Activated T-cell treated with anti-CD3 and anti-CD28 coated beads for 4 hours (primary cell): ENCODE results near the gene CXCR1.
"Not testable (repeated sequence)": the region's sequence is repeated elsewhere in the genome, so short reads cannot be mapped to it uniquely, and the experiment has no call there.

Experiments
- DNase-seq: peaks from one replicate; pipeline ENCODE4 v3.0.0-alpha.2; 2020

CXCR1 gene

DNA sequence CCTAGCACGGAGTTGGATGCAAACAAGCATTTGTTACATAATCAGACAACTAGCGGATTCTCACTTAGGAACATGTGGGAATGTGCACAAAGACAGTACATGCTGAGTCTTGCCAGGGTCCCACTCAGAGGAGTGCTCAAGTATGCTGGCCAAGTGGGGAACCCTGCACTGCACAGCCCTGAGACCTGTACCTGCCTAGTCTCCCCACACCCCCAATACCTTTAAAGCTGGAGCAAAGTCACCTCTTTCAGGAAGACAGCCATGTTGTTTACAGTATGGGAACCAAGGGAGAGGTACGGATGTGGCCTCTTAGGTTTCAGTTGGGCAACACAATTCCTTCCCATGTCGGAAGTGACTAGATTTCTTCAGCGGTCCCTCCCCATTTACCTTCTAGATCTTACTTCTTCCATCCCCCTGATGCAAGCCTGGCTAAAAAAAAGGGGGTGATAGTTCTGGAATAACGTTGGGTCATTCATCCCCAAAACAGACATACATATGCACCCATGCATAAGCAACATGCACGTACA is 10.7 kb downstream of the CXCR1 start:
- DNase-seq: no peak

DNA sequence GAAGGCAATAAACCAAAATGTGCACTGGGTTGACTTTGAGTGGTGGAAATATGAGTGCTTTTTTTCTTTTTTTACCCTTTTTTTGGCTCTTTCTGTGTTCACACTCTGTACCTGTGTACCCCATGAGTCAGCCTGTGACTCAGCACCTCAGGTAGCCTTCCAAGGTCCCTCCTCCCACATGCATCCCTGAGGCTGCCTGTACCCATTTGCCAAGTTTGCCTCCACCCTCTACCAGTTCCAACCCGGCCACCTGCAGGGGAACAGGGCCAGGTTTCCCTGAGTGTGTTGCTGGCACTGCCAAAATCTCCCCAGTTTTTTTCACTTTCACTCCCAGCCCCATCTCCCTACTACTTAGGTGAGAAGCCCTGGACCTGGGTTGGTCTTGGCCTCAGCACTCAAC is 14.0 kb downstream of the CXCR1 start:
- DNase-seq: no peak

GRCh38 chr2:218152172-218152571 is 14.6 kb downstream of the CXCR1 start:
- DNase-seq: no peak

- no peak for DNase-seq
Observed at GRCh38 chr2:218149848-218150440, 16.8 kb downstream of the CXCR1 start.

DNA sequence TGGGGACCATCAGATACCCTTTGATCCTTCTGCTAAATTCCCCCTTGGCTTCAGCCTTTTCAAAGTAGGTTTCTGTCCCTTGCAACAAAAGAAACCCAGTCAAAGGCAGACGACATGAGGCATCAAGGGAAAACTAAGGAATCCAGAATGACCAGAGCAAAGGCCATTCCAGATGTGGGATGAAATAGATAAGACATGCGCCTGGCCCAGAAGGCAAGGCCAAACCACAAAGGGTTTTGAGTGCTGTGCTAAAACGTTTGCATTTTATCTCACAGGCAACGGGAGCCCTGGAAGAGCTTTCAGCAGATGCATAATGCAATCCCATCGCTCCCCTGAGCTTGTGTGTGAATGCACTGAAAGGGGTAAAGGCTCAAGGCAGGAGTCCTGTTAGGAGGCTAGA is 17.7 kb downstream of the CXCR1 start:
- DNase-seq: no peak

DNA sequence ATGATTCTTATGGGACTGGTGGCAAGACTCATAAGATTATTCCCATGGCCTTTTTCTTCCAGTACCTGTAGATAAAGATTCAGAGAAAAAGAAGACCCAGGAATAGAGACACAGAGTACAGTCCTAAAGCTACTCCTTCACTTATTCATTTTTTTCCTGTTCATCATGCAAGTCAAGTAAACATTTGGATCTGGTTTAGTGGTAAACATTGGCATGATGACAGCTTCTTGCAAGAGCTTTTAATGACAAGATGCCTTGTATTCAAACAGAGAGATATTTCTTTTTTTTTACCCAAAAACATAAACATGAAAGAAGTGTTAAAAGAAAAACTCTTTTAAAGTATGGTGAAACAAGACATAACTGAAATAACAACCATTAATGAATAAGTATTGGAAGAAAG is 20.7 kb downstream of the CXCR1 start:
- DNase-seq: no peak

GRCh38 chr2:218145124-218145523 is 21.6 kb downstream of the CXCR1 start:
- DNase-seq: no peak

GRCh38 chr2:218138047-218138446 is 28.7 kb downstream of the CXCR1 start:
- no peak for DNase-seq

DNA sequence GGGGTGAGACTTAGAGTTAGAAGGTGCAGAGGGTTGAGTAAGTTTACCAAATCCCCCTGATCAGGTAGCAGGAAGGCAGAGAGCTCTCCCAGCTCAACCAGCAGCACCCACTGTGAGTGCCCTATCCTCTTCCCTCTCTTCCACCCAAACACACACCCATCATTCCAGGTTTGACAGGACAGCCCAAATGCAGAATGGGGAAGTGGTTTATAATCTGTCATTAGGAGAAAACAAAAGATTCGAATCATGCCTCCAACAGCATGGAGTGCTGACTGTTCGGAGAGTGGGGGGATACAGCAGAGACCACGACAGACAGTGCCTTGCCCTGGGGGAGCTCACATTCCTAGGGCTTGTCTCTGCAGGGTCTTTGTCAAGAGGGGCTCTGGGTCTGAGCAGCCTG is 29.2 kb downstream of the CXCR1 start:
- DNase-seq: no peak

- DNase-seq: no peak
Observed at GRCh38 chr2:218130822-218131221, 35.9 kb downstream of the CXCR1 start.

DNA sequence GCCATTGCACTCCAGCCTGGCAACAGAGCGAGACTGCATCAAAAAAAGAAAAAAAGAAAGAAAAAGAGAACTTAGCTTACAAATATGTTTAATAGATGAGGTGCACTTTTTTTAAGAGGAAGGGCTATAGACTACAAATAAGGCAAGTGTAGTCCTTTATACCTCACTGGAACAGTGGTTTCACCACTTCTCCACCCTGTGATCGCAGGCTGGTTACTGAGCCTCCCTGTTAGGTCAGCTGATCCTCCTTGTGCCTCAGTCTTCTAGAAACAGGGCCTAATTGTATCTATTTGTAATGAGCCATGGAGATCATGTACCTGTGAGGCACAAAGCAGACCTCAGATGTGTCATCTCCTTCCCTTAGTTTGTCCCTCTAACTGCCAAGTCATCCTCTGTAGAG is 36.4 kb downstream of the CXCR1 start:
- DNase-seq: no peak

DNA sequence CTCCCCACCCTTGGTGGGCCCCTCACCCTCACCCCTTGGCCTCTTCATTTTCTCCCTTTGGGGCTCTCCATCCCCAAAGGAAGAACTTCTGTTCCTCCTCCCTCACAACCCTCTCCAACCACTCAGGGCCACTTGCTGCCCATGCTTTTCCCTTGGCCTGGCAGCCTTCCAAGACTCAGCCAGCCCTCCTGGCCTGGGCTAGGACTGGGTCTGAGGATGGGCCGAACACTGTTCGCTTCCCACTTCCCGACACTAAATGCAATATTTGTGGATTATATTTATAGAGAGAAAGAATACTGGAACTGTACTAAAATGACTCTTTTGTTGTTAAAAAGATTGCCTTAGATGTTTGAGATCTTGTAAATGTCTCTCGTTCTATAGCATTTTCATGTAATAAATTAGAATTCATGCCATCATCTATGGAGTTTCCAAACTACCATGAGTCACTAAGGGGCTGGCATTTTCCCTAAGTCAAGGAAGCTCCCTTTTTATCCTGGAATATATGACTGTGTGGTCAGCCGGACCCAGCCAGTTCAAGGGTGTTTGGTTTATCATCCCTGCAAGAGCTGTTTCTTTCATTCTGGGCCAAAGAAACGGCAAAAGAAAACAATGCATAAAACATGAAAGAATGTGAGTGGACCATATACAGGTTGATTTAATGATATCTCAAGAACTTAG is 37.2 kb downstream of the CXCR1 start:
- DNase-seq: no peak

DNA sequence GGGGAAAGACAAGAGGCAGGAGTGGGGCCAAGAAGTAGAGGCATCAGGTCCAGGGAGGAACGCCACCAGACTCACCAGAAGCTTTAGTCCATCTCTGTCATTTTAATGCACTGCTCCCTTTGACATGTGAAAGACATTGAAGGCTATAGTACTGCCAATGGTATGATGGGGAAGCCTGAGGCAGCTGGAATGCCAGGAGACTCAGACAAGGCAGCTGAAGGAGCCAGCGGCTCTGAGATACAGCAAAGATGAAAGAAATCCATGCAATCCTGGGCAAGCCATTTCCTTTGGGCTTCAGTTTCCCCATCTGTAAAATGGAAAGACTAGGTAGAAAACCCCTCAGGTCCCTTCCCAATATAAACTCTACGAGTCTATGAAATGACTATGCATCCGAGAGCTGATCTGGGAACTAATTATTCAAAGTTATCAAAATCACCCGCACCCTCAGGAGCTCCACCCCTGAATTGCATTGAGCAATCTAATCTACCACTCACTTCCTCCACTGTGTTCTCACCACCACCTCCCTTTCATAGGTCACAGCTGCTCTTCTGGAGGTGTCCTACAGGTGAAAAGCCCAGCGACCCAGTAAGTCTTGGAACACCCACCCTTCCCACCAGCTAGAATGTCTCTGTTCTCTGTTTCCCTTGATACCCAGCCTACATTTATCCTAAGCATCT is 37.8 kb downstream of the CXCR1 start:
- DNase-seq: no peak

- DNase-seq: no peak
Observed at GRCh38 chr2:218127929-218128455, 38.8 kb downstream of the CXCR1 start.

GRCh38 chr2:218125626-218126080 is 41.1 kb downstream of the CXCR1 start, which contains the start of gene CXCR2:
CXCR2 (plus strand) TSS chr2:218126028; CDS start chr2:218134802, 8,774 bp downstream.
- no peak for DNase-seq

DNA sequence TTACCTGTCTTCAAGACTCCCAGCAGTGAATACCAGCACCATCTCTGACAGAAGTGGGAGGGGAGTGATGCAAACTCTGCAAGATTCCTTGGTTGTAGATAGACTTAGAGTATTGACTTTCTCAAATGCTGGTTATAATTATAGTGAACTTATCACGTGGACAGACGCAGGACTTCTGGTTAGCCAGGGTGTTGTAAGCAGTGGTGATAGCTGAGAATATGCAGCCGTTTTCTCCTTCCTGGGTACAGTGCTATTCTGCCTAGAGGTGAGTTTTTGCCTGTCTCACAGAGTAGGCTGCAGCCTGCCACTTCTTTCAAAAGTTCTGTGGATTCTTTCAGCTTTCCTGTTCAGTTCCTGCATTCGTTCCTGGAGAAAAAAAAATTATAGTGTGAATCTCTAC is 41.7 kb downstream of the CXCR1 start:
- no peak for DNase-seq

- no peak for DNase-seq
Observed at GRCh38 chr2:218123986-218124385, 42.8 kb downstream of the CXCR1 start.

GRCh38 chr2:218122286-218122685 is 44.5 kb downstream of the CXCR1 start:
- DNase-seq: not testable (repeated sequence)

GRCh38 chr2:218121789-218122188 is 45.0 kb downstream of the CXCR1 start:
- DNase-seq: not testable (repeated sequence)
